Retinal pigment epithelial cell (primary cell): ENCODE results near the gene RPRD1B.
"Not testable (repeated sequence)": the region's sequence is repeated elsewhere in the genome, so short reads cannot be mapped to it uniquely, and the experiment has no call there.

Experiments used
- DNase-seq: peaks from one replicate; pipeline ENCODE4 v3.0.0-alpha.2; 2010; ENCODE audit warnings: low read depth
- H3K4me3 ChIP-seq: 2 replicates; pipeline ENCODE4 v1.5.1; 2011; ENCODE audit warnings: mild to moderate bottlenecking, low read length, control low read depth, moderate library complexity
- TF ChIP-seq, protein P1 (sequence below): conservative IDR thresholded peaks from 2 replicates; pipeline ENCODE4 v1.5.1; 2011; ENCODE audit warnings: low read depth, low read length, control low read depth, inconsistent platforms

RPRD1B gene

DNA sequence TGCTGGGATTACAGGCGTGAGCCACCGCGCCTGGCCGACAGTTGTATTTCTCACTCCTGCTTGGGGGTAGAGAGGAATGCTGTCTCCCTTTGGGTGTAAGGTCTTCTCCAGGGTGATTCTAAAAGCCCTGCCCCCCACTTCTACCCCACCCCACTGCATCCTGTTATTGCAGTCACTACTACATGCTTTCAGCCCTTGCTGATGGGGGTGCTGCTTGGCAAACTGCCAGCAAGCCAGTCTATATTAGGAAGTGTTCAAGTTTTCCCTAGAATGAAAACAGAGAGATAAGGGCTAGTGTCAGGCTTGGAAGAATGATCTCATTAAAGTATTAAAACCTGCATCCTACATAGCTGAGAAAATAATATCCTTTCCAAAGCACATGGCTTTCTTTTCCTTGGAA, 31.6 kb upstream of the RPRD1B start:
- H3K4me3 ChIP-seq = no peak overlapping the region
- TF ChIP-seq, protein P1, sequence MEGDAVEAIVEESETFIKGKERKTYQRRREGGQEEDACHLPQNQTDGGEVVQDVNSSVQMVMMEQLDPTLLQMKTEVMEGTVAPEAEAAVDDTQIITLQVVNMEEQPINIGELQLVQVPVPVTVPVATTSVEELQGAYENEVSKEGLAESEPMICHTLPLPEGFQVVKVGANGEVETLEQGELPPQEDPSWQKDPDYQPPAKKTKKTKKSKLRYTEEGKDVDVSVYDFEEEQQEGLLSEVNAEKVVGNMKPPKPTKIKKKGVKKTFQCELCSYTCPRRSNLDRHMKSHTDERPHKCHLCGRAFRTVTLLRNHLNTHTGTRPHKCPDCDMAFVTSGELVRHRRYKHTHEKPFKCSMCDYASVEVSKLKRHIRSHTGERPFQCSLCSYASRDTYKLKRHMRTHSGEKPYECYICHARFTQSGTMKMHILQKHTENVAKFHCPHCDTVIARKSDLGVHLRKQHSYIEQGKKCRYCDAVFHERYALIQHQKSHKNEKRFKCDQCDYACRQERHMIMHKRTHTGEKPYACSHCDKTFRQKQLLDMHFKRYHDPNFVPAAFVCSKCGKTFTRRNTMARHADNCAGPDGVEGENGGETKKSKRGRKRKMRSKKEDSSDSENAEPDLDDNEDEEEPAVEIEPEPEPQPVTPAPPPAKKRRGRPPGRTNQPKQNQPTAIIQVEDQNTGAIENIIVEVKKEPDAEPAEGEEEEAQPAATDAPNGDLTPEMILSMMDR = no peak
- no peak for DNase-seq

DNA sequence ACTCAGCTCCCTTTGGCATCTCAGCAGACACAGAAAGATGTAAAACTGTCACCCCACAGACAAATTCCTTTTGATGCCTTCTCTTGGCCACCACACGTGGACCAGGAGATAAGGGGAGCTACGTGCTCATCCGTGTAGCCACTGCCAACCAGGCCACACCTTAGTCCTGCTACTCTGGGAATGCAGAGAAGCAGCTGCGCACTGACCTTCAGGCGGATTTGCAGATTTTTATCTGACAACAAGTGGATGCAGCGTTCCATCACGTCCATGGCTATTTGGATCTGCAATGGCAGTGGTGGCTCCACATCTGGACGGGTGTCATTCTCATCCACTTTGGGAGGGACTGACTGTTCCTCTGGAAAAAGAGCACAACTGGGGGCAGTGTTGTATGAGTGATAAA, 31.1 kb upstream of the RPRD1B start:
- H3K4me3 ChIP-seq = no peak overlapping the region
- DNase-seq = no peak
- TF ChIP-seq, protein P1 = no peak

GRCh38 chr20:38004416-38004815, 29.1 kb upstream of the RPRD1B start:
- TF ChIP-seq, protein P1 = no peak
- DNase-seq = no peak
- H3K4me3 ChIP-seq = no peak overlapping the region

DNA sequence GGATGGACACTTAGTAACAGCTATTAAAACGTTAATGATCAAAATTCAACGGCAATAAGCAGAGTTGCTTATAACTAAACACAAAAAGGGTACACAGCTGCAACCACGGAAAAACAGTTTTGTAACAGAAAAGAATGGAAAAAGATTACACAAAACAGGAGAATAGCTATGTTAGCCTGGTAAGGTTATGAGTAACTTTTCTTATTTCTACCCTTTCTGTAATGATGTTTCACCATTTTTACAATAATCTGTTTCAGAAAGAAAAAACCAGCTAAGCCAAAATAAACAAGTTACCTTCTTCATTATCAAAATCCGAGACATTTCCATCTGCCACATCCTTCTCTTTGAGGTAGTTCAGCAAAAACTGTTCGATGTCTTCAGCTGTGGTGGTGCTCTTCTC, 27.6 kb upstream of the RPRD1B start:
- DNase-seq = no peak
- no peak overlapping the region for H3K4me3 ChIP-seq
- TF ChIP-seq, protein P1 = no peak

GRCh38 chr20:38007526-38007925, 26.0 kb upstream of the RPRD1B start:
- no peak overlapping the region for H3K4me3 ChIP-seq
- no peak for DNase-seq
- TF ChIP-seq, protein P1 = no peak

- no peak for DNase-seq
- TF ChIP-seq, protein P1 = no peak
- no peak overlapping the region for H3K4me3 ChIP-seq
Observed at GRCh38 chr20:38008233-38008944, 25.2 kb upstream of the RPRD1B start.

DNA sequence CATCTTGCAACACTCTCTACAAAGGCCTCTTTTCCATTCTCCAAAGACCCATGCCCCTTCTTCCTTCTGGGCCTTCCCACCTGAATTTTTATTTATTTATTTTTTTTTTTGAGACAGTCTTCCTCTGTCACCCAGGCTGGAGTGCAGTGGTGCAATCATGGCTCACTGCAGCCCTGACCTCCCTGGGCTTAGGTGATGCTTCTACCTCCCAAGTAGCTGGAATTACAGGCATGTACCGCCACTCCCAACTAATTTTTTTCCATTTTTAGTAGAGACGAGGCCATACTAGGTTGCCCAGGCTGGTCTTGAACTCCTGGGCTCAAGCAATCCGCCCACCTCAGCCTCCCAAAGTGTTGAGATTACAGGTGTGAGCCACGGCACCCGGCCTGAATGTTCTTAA, 24.1 kb upstream of the RPRD1B start:
- H3K4me3 ChIP-seq, DNase-seq: not testable (repeated sequence)

GRCh38 chr20:38011696-38012095, 21.9 kb upstream of the RPRD1B start:
- DNase-seq = no peak
- TF ChIP-seq, protein P1 = no peak
- H3K4me3 ChIP-seq = no peak overlapping the region
